Lower leg skin (tissue), 4 donors: ENCODE measurements around the gene SNX9. TPM values are rescaled to one million over a fixed set of nuclear protein-coding genes. Genes with fewer than 3 reads are reported as not detected.
"Not testable (repeated sequence)": the region's sequence is repeated elsewhere in the genome, so short reads cannot be mapped to it uniquely, and the experiment has no call there.

Experiments used
- DNase-seq, 2 donors: peaks; one replicate each; pipeline ENCODE4 v3.0.0-alpha.2; 2019; ENCODE audit warnings: low spot score in 2 of 2
- H3K4me3 ChIP-seq: fragments of 200-600 bp; sonication (generic); 2 replicates; pipeline ENCODE4 v1.5.1; 2017; ENCODE audit warnings: mild to moderate bottlenecking, low read depth; ENCODE audit not compliant: poor library complexity, severe bottlenecking
- POLR2A ChIP-seq, 2 donors: fragments of 450-650 bp; IDR thresholded peaks; one replicate each; pipeline ENCODE4 v1.6.1; 2016 to 2017; ENCODE audit warnings: antibody characterized with exemption in 2 of 2, mild to moderate bottlenecking in 1 of 2, moderate library complexity in 1 of 2
- WGBS, 2 donors: methylation state at CpG; one replicate each; pipeline ENCODE4 v1.1.5; 2018; 5-methylcytosine and 5-hydroxymethylcytosine counted together
- intact Hi-C: fragments of 100-400 bp; cut with DNase I; formaldehyde crosslinking; loops from one replicate; pipeline ENCODE4 v1.15.0; 2023; ENCODE audit warnings: low total_unique reads
- total RNA-seq, 4 donors: library from RNA; depleted of rRNA; stranded (reverse); fragments of >200 nt; gene quantifications; one replicate each; pipeline ENCODE4 v1.1.0, GENCODE V29; 2016
- TF ChIP-seq, protein P1 (sequence below), 3 donors: fragments of 450-650 bp; IDR thresholded peaks; one replicate each; pipeline ENCODE4 v1.5.1; 2016; ENCODE audit warnings: antibody characterized with exemption in 3 of 3, mild to moderate bottlenecking in 3 of 3, moderate library complexity in 2 of 3

SNX9 gene
- total RNA-seq, 4 donors from 2014 or later, result 37.4 to 59.5 (median 46.7) TPM

DNA sequence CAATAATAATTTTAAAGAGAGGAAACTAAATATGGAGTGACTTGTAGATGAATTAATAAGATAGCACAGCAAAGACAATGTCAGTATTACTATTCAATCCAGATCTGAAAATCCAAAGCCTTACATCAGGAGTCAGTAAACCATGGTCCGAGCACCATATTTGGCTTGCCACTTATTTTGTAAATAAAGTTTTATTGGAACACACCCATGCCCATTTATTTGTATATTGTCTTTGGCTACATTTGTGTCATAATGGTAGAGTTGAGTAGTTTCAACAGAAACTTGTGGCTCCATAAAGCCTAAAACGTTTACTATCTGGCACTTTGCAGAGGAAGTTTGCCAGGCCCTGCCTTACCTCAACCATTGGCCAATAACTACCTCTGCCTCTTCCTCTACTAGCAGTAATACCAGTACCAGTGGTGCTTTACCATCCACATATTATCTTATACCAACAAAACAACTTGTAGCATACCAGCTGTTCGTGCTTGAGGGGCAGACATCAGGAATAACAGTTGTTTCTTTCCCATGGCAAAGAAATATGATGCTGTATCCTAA lies 106.8 kb downstream of the SNX9 start:
- intact Hi-C loops, result no loop called here
- 75 to 80% methylated on average over 3 of the region's 3 CpGs for WGBS, 2 donors
- TF ChIP-seq, protein P1, sequence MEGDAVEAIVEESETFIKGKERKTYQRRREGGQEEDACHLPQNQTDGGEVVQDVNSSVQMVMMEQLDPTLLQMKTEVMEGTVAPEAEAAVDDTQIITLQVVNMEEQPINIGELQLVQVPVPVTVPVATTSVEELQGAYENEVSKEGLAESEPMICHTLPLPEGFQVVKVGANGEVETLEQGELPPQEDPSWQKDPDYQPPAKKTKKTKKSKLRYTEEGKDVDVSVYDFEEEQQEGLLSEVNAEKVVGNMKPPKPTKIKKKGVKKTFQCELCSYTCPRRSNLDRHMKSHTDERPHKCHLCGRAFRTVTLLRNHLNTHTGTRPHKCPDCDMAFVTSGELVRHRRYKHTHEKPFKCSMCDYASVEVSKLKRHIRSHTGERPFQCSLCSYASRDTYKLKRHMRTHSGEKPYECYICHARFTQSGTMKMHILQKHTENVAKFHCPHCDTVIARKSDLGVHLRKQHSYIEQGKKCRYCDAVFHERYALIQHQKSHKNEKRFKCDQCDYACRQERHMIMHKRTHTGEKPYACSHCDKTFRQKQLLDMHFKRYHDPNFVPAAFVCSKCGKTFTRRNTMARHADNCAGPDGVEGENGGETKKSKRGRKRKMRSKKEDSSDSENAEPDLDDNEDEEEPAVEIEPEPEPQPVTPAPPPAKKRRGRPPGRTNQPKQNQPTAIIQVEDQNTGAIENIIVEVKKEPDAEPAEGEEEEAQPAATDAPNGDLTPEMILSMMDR (IDR thresholded peaks at IDR 0.05), result no peak
- no peak for TF ChIP-seq POLR2A (IDR thresholded peaks at IDR 0.05)
- H3K4me3 ChIP-seq, result no peak overlapping the region
- no peak for DNase-seq

DNA sequence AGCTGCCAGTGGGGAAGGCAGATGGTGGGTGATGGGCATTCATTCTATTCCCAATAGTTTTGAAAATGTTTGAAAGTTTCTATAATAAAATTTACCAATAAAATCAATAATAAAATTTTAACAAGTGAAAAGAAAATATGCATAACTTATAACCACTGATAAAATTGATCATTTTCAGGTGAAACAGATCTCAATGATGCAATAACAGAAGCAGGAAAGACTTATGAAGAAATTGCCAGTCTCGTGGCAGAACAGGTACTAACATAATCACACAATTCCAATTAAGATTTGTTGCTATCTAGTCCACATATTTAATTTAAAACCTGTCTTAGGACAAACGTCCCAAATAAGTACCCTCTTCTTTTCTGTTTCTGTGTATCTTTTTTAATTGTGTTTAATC lies 112.7 kb downstream of the SNX9 start:
- WGBS, 2 donors, result 68 to 71% methylated on average over 2 of the region's 2 CpGs
- no peak overlapping the region for H3K4me3 ChIP-seq
- intact Hi-C loops, result no loop called here
- DNase-seq, result no peak
- TF ChIP-seq, protein P1 (IDR thresholded peaks at IDR 0.05), result no peak
- no peak for TF ChIP-seq POLR2A (IDR thresholded peaks at IDR 0.05)

DNA sequence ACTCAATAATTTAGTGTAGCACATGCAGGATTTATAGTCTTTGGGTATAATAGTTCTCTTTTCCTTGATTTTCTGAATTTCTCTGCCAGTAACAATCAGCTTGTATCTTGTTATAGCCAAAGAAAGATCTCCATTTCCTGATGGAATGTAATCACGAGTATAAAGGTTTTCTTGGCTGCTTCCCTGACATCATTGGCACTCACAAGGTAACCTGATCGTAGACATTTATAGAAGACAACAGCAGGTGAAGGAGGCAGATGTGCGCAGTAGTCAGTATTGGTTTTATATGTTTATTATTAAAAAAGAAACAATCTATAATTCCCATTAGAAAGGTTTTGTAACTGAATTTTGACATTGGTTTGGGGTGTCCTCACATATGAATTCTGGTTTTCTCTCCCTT lies 114.3 kb downstream of the SNX9 start:
- no peak for DNase-seq
- 76 to 85% methylated on average over 3 of the region's 3 CpGs for WGBS, 2 donors
- TF ChIP-seq POLR2A (IDR thresholded peaks at IDR 0.05), result no peak
- TF ChIP-seq, protein P1 (IDR thresholded peaks at IDR 0.05), result no peak
- no peak overlapping the region for H3K4me3 ChIP-seq
- intact Hi-C loops, result no loop called here

DNA sequence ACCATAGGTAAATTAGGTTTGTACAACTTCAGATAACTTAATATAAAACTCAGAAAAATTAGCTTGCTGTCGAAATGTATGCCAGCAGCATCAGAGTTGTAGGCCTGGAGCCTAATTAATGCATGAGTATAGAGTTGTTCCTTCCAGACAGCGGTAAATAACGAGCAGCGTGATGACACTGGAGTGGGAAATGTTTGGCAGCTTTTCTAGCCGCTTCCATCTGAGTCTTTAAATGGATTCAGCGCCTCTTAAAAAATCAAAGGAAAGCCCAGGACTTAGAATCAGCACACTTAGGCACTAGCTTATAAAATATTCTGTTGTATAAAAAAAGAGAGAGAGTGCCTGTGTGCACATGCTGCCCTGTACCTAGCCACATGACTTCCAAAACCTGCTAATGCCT lies 114.9 kb downstream of the SNX9 start:
- intact Hi-C loops, result no loop called here
- WGBS, 2 donors, result 92 to 96% methylated on average over 6 of the region's 6 CpGs
- DNase-seq, result no peak
- TF ChIP-seq, protein P1 (IDR thresholded peaks at IDR 0.05), result no peak
- TF ChIP-seq POLR2A (IDR thresholded peaks at IDR 0.05), result no peak
- H3K4me3 ChIP-seq, result no peak overlapping the region

DNA sequence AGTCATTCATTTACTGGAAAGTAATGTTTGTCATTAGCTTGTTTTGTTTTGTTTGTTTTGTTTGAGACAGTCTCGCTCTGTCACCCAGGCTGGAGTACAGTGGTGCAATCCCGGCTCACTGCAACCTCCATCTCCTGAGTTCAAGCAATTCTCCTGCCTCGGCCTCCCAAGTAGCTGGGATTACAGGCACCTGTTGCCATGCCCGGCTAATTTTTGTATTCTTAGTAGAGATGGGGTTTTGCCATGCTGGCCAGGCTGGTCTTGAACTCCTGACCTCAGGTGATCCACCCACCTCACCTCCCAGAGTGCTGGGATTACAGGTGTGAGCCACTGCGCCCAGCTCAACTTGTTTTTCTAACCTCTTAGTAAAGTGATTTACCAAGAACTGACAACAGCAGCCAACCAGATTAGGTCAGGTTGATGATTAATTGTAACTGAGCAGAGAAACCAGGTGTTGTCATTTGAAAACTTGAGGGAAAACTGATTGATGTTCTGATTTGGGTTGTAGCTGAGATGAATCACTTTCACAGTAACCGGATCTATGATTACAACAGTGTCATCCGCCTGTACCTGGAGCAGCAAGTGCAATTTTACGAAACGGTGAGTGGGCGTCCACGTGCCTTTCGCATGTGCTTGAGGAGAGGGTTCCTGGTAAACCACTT lies 117.5 kb downstream of the SNX9 start:
- intact Hi-C loops, DNase-seq, H3K4me3 ChIP-seq: not testable (repeated sequence)
- 88 to 90% methylated on average over 12 of the region's 12 CpGs for WGBS, 2 donors

DNA sequence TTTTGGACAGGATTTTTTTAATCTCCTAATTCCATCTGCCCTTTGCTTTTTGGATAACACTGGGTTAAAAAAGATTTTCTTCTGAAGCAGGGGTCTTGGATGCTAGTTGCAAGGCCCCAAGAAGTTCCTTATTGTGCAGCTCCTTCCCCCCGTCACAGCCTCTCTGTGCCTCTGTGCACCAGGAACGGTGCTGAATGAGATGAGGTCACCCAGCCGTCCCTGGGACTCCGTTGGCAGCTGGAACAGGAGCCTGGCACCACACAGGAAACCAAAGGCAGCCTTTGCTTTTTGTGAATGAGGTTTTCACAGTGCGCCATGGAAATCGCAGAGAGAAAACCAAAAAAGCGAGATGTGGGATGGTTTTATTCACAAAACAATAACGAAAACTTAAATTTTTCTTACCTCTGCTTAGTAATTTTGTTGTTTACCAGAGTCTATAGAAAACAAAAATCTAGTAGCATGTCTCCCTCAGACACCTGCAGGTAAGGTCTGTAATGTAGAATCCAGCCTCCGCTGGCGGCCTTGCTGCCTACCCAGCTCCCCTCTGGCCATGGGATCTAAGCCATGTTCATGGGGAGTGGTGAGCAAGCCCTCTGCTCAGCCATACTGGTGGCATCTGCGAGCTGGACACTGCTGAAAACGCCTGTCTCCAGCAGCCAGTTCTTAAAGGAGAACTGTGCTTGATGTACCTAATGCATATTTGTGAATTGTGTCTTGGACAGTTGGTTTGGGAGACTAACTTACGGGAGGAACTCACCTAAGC lies 118.2 kb downstream of the SNX9 start:
- no peak for DNase-seq
- no peak overlapping the region for H3K4me3 ChIP-seq
- TF ChIP-seq, protein P1 (IDR thresholded peaks at IDR 0.05), result no peak
- TF ChIP-seq POLR2A (IDR thresholded peaks at IDR 0.05), result no peak
- 85 to 87% methylated on average over 13 of the region's 13 CpGs for WGBS, 2 donors
- intact Hi-C loops, result no loop called here
